Measurements from ENCODE around the gene XRCC4. TPM values are rescaled to one million over a fixed set of nuclear protein-coding genes. Genes with fewer than 3 reads are reported as not detected.

XRCC4 gene
- total RNA-seq, 1 experiment from 2014 or later = 24.6 TPM

GRCh38 chr5:83230511-83230910 lies 153.2 kb downstream of the XRCC4 start (continued):
- TF ChIP-seq ATF3 (IDR thresholded peaks at IDR 0.05) (no peak), CEBPB (IDR thresholded peaks at IDR 0.05; ENCODE audit: low read depth) (no peak), CBX3 (IDR thresholded peaks at IDR 0.05; ENCODE audit: low read depth) (no peak), POLR2A (IDR thresholded peaks at IDR 0.05; ENCODE audit: borderline replicate concordance, extremely low read depth, insufficient read depth, insufficient read length) (no peak)

GRCh38 chr5:83244516-83244915 lies 167.2 kb downstream of the XRCC4 start:
- Histone ChIP-seq H3K27me3 (ENCODE audit: insufficient read depth, low read length) (no peaks in the 10 kb centered on the region), H3K36me3 (ENCODE audit: control insufficient read depth in 1 of 2, insufficient read depth in 2 of 2, low read length in 2 of 2) (no peaks in the 10 kb centered on the region), H3K4me1 (ENCODE audit: control insufficient read depth in 1 of 2, insufficient read depth in 2 of 2, low read length in 2 of 2) (no peaks in the 10 kb centered on the region), H3K9ac (ENCODE audit: low read length) (no peak overlapping the region), H3K27ac (ENCODE audit: low read depth, low read length) (no peak overlapping the region), H3K9me3 (ENCODE audit: control insufficient read depth in 1 of 2, insufficient read depth in 1 of 2, low read depth in 1 of 2, low read length in 2 of 2) (no peaks in the 10 kb centered on the region), H2AFZ (ENCODE audit: low read depth, low read length, poor library complexity, severe bottlenecking) (no peak overlapping the region), H3K79me2 (ENCODE audit: insufficient read depth, low read length) (no peaks in the 10 kb centered on the region), H3K9me2 (ENCODE audit: insufficient read depth) (no peaks in the 10 kb centered on the region), H3K4me2 (ENCODE audit: low read length) (no peak overlapping the region), H4K20me1 (ENCODE audit: insufficient read depth) (no peaks in the 10 kb centered on the region), H3K4me3 (replicated peaks in 1 of 2; ENCODE audit: low read depth in 1 of 2, low read length in 2 of 2) (no peak overlapping the region)
- intact Hi-C loops (cut with micrococcal nuclease) = no loop called here
- no TSS peak for BruUV-seq (replicated peaks)
- CTCF ChIA-PET = no interaction called here
- RAD21 ChIA-PET (ENCODE audit: low non-redundant PET in 1 of 2, low total read pairs in 2 of 2, uncharacterized antibody in 2 of 2, unreplicated experiment in 2 of 2) = no interaction called here
- POLR2A ChIA-PET = no interaction called here
- no peak for TF ChIP-seq TCF7L2 (IDR thresholded peaks at IDR 0.05; ENCODE audit: borderline replicate concordance, extremely low read depth, insufficient read depth, insufficient read length)
- TF ChIP-seq ATF3 (IDR thresholded peaks at IDR 0.05) = no peak
- no peak for TF ChIP-seq EZH2 (IDR thresholded peaks at IDR 0.05)
- TF ChIP-seq ELF1 (IDR thresholded peaks at IDR 0.05; ENCODE audit: borderline replicate concordance, low read depth) = no peak
- TF ChIP-seq POLR2A (IDR thresholded peaks at IDR 0.05; ENCODE audit: borderline replicate concordance, extremely low read depth, insufficient read depth, insufficient read length) = no peak
- no peak for TF ChIP-seq SIN3A (IDR thresholded peaks at IDR 0.05; ENCODE audit: low read depth)
- TF ChIP-seq CBX3 (IDR thresholded peaks at IDR 0.05; ENCODE audit: low read depth) = no peak
- no peak for TF ChIP-seq ZNF274 (IDR thresholded peaks at IDR 0.05; ENCODE audit: low read depth, low read length)
- TF ChIP-seq CTCF (IDR thresholded peaks at IDR 0.05 in 2 of 3, conservative IDR thresholded peaks at IDR 0.05 in 1 of 3; ENCODE audit: borderline replicate concordance in 1 of 3, insufficient read depth in 1 of 3, low read depth in 2 of 3, low read length in 2 of 3) = no peak
- TF ChIP-seq YY1 (IDR thresholded peaks at IDR 0.05; ENCODE audit: extremely low read depth, insufficient replicate concordance, low read depth, low read length) = no peak
- TF ChIP-seq CEBPB (IDR thresholded peaks at IDR 0.05; ENCODE audit: low read depth) = no peak
- TF ChIP-seq EGR1 (IDR thresholded peaks at IDR 0.05; ENCODE audit: low read depth) = no peak
- ATAC-seq (no peak), DNase-seq (ENCODE audit: low read depth, low spot score) (no peak)
